Melanocyte of skin (primary cell): ENCODE data around the gene ISM2. TPM values are rescaled to one million over a fixed set of nuclear protein-coding genes. Genes with fewer than 3 reads are reported as not detected.

ENCODE experiments used
- small RNA-seq, 2 donors: library from RNA; depleted of rRNA; stranded (forward); fragments of <200 nt; gene quantifications; one replicate each; pipeline ENCODE3, GENCODE V24; 2012
- total RNA-seq, 2 donors: library from RNA; depleted of rRNA; stranded (reverse); fragments of >200 nt; gene quantifications; 2 replicates each; pipeline ENCODE4 v1.2.3, GENCODE V29; 2012

ISM2 gene
- not detected for total RNA-seq

DNA sequence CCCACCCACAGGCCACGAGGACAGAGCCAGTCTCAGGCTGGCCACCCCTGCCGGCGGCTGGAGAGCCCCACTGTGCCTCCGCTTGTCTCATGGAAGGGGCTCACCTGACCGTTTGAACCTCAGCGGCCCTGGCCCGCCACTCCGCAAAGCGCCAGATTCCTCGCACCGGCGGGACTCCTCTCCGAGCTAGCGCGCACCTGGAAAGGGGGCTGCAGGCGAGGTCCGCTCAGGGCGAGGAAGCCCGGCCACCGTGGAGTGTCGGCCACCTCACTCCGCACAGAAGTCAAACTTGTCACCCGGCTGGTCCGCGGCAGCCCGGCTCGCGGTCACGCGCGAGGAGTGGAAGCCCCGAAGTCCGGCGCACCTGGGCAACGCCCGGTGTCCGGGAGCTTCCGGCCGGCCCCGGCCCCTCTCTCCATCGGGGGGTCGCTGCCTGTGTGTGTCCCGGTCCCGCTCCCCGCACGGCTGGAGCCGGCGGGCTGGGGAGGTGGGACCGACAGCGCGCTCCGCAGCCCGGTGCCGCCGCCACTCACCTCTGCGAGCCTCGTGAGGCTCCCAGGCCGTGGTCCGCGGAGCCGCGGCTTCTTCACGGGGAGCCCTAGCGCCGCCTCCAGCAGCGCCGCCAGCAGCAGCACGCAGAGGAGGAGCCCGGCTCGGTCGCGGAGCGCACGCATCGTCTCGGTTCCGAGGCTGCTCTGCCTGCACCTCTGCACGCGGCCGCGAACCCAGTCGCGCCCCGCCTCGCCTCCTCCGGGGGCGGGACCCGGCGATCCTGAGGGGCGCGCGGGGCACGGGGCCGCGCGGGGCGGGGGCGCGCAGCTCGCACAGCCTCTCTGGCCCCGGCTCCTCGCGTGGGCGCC is at the start of gene ISM2:
Gene ISM2 (minus strand): TSS at position 697 of the 860 bp plus-strand sequence. CDS start 23 bp downstream, at position 674.

DNA sequence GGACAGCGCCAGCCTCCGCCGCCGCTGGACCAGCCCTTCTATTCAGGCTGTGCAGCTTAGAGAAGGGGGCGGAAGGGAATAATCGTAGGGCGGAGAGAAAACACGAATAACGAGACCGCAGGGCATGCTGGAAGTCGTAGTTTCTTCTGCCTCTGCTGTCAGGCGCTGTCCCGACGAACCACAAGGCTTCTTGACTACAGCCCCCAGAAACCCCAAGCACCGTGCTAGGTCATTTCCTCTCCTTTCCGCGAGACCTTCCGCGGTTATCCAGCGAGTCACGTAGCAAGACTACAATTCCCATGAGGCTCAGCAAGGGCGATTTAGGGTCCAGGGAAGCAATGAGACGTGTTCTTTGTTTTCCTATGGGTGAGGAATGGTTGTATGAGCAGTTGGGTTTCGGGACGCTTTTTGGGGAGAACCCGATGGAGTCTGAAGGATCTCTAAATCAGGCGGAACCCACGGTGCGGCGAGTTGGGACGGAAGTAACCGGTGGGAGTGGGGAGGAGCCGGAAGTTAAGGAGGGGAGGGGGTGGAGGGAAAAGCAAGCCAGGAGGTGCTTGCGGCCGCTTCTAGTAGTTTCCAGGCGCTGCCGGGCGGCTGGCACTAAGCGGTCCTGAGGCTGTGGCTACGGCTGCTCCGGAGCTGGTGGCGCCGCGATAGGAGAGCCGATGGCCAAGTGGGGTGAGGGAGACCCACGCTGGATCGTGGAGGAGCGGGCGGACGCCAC is 40.9 kb downstream of the ISM2 start, which contains the start of the genes AHSA1 and VIPAS39:
Gene AHSA1 (plus strand): TSS at position 572 of the 727 bp plus-strand sequence. CDS start 97 bp downstream, at position 669.
Gene VIPAS39 (minus strand): TSS at position 80 of the 727 bp plus-strand sequence. CDS start 3,499 bp downstream, outside the sequence.

Small RNA genes lying within 50 kb of the gene (small RNA-seq; reads per million reads assigned to genes)
- gene RF00404 (0 reads per million in 2 donors), gene RN7SL587P (0 reads per million in 2 donors)

Other genes with a start within 250 kb of the ISM2 start
- gene NGB, start 227.6 kb downstream of the ISM2 start, total RNA-seq = not detected
- 10 to 100 TPM; 18.2 to 27.3 TPM for gene POMT2, start 177.9 kb downstream of the ISM2 start, total RNA-seq
- gene GSTZ1, start 177.8 kb downstream of the ISM2 start, total RNA-seq = 10 to 100 TPM; 27.0 to 64.4 TPM
- gene TMED8, start 121.7 kb downstream of the ISM2 start, total RNA-seq = 10 to 100 TPM; 19.6 to 28.0 TPM
- 1 to 10 TPM; 1.0 to 2.0 TPM for gene SAMD15, start 121.4 kb downstream of the ISM2 start, total RNA-seq
- 1 to 10 TPM in 1 of 2 donors, under 1 TPM in 1; 0.33 to 1.4 TPM for gene NOXRED1, start 75.3 kb downstream of the ISM2 start, total RNA-seq
- 10 to 100 TPM; 25.8 to 31.0 TPM for gene VIPAS39, start 41.2 kb downstream of the ISM2 start, total RNA-seq
- 100 to 1,000 TPM in 1 of 2 donors, 10 to 100 TPM in 1; 97.0 to 196 TPM for gene AHSA1, start 40.7 kb downstream of the ISM2 start, total RNA-seq
- 10 to 100 TPM; 29.3 to 40.3 TPM for gene SPTLC2, start 117.8 kb upstream of the ISM2 start, total RNA-seq
- gene ALKBH1, start 209.2 kb upstream of the ISM2 start, total RNA-seq = 10 to 100 TPM in 1 of 2 donors, 1 to 10 TPM in 1; 10.0 to 15.3 TPM
- 100 to 1,000 TPM; 196 to 201 TPM for gene SLIRP, start 209.3 kb upstream of the ISM2 start, total RNA-seq